ENCODE data around the gene FAM227B.
"Not testable (repeated sequence)": the region's sequence is repeated elsewhere in the genome, so short reads cannot be mapped to it uniquely, and the experiment has no call there.

FAM227B gene

GRCh38 chr15:49383266-49383665 is 237.4 kb downstream of the FAM227B start:
- in situ Hi-C loops (cut with MboI; ENCODE audit: low sequenced_read_pairs): no loop called here

DNA sequence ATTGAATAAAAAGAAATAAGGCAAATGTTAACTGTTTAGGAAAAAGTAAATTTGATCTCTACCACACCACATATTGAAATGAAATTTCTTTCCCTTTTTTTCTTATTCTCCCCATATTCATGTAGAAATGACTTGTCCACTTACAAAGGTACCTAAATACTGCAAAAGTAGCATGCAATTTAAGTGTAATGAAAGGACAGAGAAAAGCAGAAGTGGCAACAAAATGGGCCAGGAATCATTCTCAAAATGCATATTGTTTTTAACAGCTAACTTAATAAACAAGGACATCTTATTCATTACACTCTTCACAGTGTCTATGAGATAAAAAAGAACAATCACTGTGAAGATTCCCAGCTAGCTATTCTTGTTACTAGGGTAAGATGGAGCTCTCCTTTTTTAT is 238.2 kb downstream of the FAM227B start:
- in situ Hi-C loops (cut with MboI; ENCODE audit: low sequenced_read_pairs): no loop called here

DNA sequence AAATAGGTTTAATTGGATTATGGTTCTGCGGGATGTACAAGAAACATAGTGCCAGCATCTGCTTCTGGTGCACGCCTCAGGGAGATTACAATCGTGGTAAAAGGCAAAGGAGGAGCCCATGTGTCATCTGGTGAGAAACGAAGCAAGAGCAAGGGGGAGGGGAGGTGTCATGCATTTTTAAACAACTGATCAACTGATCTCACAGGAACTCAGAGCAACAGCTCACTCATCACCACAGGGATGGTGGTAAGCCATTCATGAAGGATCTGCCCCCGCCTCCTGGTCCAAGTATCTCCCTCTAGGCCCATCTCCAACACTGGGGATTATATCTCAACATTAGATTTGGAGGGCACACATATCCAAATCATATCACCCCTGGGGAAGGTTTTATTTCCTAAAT is 239.7 kb downstream of the FAM227B start:
- in situ Hi-C loops (cut with MboI; ENCODE audit: low sequenced_read_pairs): no loop called here

DNA sequence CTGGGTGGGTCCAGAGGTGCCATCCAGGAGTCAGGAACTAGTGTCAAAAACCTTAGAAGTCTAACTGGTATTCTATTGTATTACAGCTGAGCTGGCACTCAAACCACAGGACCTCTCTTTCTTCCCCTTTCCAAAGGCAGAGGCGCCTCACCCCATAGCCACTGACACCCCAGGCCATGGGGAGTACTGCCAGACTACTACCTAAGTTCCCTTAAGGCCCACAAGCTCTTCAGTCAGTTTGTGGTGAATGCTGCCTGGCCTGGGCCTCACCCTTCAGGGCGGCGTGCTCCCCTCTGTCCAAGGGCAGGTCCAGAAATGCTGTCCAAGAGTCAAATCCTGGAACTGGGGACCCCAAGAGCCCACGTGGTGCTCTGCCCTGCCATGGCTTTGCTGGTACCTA is 240.6 kb downstream of the FAM227B start:
- in situ Hi-C loops (cut with MboI; ENCODE audit: low sequenced_read_pairs): no loop called here

- in situ Hi-C loops (cut with MboI; ENCODE audit: low sequenced_read_pairs): no loop called here
Observed at GRCh38 chr15:49372366-49372765, 248.3 kb downstream of the FAM227B start.

GRCh38 chr15:49370782-49371181 is 249.8 kb downstream of the FAM227B start:
- in situ Hi-C loops (cut with MboI; ENCODE audit: low sequenced_read_pairs): no loop called here

DNA sequence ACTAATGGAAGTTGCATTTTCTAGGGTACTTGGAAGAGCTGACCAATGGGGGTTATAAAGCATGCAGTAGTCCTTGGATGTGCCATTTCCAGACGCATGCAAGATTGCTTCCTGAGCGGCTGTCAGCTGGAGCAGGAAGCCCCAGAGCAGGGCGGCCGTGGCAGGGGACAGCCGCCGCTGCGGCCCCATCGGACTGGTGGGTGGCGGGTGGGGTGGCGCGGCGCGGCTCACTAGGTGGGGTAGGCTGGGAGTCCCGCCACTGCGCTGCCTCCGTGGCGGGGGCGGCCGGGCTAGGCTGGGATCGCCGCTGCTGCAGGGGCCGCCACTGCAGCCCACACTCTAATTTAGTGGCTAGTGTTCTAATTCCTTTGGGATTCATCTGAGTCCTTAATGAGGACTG is 254.1 kb downstream of the FAM227B start:
- in situ Hi-C loops (cut with MboI; ENCODE audit: low sequenced_read_pairs): no loop called here

DNA sequence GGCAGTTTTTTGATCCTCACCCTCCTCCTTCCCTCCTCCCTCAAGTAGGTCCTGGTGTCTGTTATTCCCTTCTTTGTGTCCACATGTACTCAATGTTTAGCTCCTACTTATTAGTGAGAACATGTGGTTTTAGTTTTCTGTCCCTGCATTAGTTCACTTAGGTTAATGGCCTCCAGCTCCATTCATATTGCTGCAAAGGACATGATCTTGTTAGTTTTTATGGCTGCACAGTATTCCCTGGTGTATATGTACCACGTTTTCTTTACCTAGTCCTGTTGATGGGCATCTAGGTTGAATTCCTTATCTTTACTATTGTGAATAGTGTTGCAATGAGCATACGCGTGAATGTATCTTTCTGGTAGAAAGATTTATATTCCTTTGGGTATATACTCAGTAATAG is 259.2 kb downstream of the FAM227B start:
- in situ Hi-C loops (cut with MboI; ENCODE audit: low sequenced_read_pairs): no loop called here

- in situ Hi-C loops (cut with MboI; ENCODE audit: low sequenced_read_pairs): not testable (repeated sequence)
Observed at GRCh38 chr15:49354439-49354838, 266.2 kb downstream of the FAM227B start.

- in situ Hi-C loops (cut with MboI; ENCODE audit: low sequenced_read_pairs): no loop called here
Observed at GRCh38 chr15:49343546-49343945, 277.1 kb downstream of the FAM227B start.

GRCh38 chr15:49339656-49340055 is 281.0 kb downstream of the FAM227B start:
- in situ Hi-C loops (cut with MboI; ENCODE audit: low sequenced_read_pairs): no loop called here

GRCh38 chr15:49331951-49332350 is 288.7 kb downstream of the FAM227B start:
- in situ Hi-C loops (cut with MboI; ENCODE audit: low sequenced_read_pairs): no loop called here

DNA sequence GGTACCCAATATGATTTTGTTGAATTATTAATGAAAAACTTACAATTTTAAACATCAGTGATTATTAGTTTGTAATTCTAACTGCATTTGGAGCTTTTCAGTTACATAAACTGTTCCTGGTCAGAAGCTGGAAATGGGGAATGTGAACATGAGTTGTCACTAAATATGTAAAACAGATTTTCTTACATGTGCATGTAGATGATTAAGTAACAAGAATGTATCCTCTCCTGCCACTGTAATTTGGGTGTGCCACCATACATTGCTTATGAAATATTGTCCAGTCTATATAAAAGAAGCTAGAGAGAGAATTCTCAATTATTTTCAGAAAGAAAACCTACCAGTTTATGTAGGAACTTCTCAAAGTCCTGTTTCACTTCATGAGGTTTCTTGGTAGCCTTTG is 289.2 kb downstream of the FAM227B start:
- in situ Hi-C loops (cut with MboI; ENCODE audit: low sequenced_read_pairs): no loop called here

DNA sequence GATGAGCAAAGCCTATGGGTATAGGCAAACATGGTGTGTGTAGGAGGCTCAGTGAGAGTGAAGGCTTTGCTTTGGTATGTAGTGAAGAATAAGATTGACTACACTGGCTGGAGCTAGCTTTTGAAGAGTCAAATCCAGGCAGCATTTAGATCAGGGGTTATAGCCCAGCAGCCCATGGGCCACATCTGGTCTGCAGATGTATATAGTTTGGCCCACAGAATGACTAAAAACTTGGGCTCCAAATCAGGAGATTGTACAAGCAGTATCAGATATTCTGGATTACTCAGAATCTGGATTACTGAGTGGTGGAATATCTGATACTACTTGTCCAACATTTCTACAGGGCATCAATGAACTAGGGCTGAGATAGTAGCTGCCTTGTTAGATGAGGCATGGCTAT is 290.5 kb downstream of the FAM227B start:
- in situ Hi-C loops (cut with MboI; ENCODE audit: low sequenced_read_pairs): no loop called here

DNA sequence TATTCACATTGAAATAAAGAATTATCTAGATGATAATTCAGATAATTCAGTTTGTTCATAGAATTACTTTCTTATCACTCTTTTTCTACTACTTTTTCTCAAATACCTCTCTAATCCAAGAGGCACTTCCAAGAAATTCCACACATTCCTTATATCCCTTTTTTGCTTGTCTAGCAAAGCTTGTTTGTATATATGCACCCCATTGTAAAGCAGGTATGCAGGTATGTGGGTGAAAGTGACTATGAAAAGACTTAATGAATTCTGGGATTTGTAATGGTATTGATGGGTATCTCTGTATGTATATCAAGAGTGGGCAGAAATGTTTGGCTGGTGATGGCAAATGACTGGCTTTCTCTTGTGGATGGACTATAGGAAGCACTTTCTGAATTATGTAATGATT is 291.7 kb downstream of the FAM227B start:
- in situ Hi-C loops (cut with MboI; ENCODE audit: low sequenced_read_pairs): no loop called here

DNA sequence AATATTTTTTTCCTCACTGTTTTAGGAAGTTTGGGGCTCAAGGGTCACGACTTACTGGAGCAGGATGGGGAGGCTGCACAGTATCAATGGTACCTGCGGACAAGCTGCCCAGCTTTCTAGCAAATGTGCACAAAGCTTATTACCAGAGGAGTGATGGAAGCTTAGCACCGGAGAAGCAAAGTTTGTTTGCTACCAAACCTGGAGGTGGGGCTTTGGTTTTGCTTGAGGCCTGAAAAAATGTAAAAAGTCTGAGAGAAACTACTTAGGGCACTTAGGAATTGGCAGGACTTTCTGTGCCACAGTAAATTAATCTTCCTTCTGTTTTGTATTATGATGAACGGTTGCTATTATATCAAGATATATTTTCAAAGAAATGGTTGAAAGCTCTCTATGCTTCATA is 292.7 kb downstream of the FAM227B start:
- in situ Hi-C loops (cut with MboI; ENCODE audit: low sequenced_read_pairs): no loop called here

- in situ Hi-C loops (cut with MboI; ENCODE audit: low sequenced_read_pairs): no loop called here
Observed at GRCh38 chr15:49323207-49323606, 297.4 kb downstream of the FAM227B start.

DNA sequence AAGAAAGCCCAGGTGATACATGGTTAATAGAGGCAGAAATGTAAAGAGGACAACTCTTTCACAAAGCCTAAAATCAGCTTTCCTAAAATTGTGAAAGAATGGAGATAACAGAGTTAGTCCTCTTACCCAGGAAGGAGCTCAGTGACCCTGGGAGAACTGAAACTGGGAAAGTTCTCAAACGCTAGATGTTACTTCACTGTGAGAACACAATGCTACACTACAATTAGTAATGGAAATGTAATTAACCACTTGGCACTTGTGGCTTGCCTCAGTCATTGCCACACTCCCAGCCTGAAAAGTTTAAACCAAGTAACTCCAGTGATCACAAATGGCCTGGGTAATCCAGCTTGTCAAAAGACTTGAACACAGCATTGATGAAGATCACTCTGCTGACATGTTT is 300.3 kb downstream of the FAM227B start:
- in situ Hi-C loops (cut with MboI; ENCODE audit: low sequenced_read_pairs): no loop called here

DNA sequence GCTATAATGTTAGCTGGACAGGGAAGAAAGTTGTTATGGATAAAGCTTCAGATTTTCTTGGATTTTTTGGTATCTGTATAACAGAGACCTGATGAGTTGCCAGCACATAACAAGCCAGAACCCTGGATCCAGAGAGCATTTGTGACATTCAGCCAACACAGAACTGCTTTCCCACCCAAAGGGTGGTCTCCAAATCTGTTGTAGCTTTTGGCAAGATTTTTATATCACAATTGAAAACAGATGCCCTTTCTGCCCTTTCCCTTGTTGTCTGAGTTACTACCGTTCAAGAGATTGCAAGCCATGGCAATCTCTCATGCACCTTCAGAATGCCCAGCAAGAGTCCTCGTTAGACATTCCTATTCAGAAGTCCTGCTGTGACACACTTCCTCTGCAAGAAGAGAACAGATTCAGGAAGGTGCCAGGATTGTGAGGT is 305.2 kb downstream of the FAM227B start:
- in situ Hi-C loops (cut with MboI; ENCODE audit: low sequenced_read_pairs): no loop called here

DNA sequence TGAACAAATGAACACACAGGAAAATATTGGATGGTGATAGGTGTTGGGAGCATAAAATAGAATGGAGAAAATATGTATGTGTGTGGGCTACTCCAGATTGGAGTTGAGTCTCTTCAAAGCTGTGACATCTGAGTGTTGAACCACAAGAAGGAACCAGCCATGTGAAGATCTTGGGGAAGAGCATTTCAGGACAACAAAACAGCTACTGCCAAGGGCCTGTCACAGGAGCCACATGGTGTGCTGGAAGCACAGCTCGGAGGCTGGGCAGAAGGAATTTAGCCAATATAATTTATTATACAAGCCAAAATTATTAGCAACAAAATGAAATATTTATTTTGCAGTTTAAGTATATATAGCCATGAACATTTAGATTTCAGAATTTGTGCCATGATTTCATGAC is 305.9 kb downstream of the FAM227B start:
- in situ Hi-C loops (cut with MboI; ENCODE audit: low sequenced_read_pairs): no loop called here

GRCh38 chr15:49313650-49314049 is 307.0 kb downstream of the FAM227B start:
- in situ Hi-C loops (cut with MboI; ENCODE audit: low sequenced_read_pairs): no loop called here

DNA sequence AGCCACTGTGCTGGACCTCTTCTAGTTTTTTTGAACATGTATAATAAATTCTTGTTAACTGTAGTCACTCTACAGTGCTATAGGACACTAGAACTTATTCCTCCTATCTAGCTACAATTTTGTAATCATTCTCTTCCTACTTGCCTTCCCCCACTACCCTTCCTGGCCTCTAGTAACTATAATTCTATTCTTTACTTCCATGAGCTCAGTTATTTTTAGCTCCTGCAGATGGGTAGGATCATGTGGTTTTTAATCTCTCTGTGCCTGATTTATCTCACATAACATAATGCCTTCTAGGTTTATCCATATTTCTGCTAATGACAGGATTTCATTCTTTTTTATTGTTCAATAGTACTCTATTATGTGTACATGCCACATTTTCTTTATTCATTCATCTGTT is 310.7 kb downstream of the FAM227B start:
- in situ Hi-C loops (cut with MboI; ENCODE audit: low sequenced_read_pairs): no loop called here

DNA sequence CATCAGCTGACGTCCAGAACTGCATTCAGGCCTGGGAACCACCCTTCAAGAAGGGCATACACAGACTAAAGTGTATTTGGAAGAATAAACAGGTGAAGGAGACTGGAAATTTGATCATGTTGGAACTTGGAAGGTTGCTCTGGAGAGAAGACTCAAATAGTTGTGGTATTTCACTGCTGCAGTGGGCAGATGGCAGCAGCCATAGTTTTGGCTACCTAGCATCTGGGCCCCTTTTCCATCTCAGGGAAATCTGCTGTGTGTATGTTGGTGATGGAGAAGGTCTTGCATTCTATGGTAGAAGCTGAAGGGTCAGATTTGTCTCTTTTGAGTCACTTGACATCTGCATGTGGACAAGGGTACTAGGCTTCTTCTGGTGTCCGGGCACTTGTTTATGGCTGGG is 311.9 kb downstream of the FAM227B start:
- in situ Hi-C loops (cut with MboI; ENCODE audit: low sequenced_read_pairs): no loop called here

DNA sequence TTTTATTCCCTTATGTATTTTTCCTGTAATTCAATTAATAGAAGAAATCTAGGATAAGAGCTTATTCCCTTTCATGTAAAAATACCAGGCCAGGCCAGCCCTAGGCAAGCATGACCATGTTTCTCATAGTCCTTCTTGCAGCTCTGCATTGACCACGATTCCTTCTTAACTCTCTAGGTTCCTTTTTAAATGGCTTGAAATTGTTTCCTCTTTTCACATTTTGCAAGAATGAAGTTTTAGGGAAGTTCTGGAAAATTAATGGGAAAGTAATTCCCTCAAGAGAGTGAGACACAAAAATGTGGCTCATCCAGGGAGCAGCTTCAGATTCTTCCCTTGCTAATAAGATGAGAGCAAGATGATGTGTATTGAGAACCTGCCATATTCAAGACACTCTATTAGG is 314.1 kb downstream of the FAM227B start:
- in situ Hi-C loops (cut with MboI; ENCODE audit: low sequenced_read_pairs): no loop called here

All from HL-60/S4 treated with retinoic acid at 250 ng/mL for 4 days and 3 days (cell line).